22Rv1 (cell line): ENCODE results near the gene CALU.

Source experiments
- H3K27ac ChIP-seq: fragments of 450-650 bp; 2 replicates; pipeline ENCODE4 v1.5.1; 2017
- CTCF ChIP-seq: fragments of 450-650 bp; IDR thresholded peaks from 2 replicates; pipeline ENCODE4 v1.5.1; 2017; ENCODE audit warnings: mild to moderate bottlenecking
- ZFX ChIP-seq: fragments of 450-650 bp; IDR thresholded peaks from 2 replicates; pipeline ENCODE4 v1.6.1; 2017; ENCODE audit warnings: antibody characterized with exemption, borderline replicate concordance

The CALU gene

GRCh38 chr7:128708824-128709223, 30.3 kb upstream of the CALU start:
- no peak for TF ChIP-seq CTCF
- no peak for TF ChIP-seq ZFX

DNA sequence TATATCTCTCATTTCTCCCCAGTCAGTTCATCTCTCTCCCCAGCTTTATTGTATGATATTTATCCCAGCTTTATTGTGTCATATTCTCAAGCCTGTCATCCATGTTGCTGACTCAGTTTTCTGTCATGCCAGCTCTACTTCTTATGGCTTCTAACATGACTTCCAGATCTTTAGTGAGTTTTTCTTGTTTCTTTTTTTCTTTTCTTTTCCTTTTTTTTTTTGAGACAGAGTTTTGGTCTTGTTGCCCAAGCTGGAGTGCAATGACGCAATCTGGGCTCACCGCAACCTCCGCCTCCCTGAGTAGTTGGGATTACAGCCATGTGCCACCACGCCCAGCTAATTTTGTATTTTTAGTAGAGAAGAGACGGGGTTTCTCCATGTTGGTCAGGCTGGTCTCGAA, 28.7 kb upstream of the CALU start:
- H3K27ac ChIP-seq: no peak overlapping the region
- TF ChIP-seq CTCF (no peak), ZFX (no peak)

More at GRCh38 chr7:128708824-128709223, 30.3 kb upstream of the CALU start:
- H3K27ac ChIP-seq: no peak overlapping the region

GRCh38 chr7:128713794-128714193, 25.4 kb upstream of the CALU start:
- no peak overlapping the region for H3K27ac ChIP-seq
- TF ChIP-seq CTCF (no peak), ZFX (no peak)

GRCh38 chr7:128714701-128715495, 24.3 kb upstream of the CALU start:
- TF ChIP-seq ZFX (no peak), CTCF (no peak)
- H3K27ac ChIP-seq: no peak overlapping the region

DNA sequence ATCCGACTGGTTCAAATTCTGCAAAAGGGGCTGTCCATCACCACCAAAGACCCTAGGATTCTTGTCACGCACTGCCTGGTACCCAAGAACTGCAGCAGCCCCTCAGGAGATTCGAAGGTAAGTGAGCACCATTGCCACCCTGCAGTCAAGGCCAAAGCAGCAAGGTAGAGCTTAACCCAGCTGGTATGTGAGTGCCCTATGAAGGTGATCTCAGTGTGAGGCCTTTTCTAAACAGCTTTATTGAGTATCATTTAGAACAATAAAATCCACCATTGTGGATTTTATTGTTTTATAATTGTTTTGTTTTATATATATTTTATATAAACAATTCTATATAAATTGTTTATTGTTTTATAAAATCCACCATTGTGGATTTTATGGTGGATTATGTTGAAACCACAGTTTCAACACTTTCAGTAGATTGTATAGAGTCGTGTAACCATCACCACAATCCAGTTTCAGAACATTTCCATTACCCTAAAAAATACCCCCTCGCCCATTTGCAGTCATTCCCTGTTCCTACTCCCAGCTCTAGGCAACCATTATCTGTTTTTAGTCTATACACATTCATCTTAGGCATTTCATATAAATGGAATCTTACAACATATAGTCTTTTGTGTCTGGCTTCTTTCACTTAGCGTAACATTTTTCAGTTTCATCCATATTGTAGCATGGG, 20.1 kb upstream of the CALU start:
- no peak overlapping the region for H3K27ac ChIP-seq
- TF ChIP-seq ZFX (no peak), CTCF (no peak)

GRCh38 chr7:128721376-128721775, 17.8 kb upstream of the CALU start:
- H3K27ac ChIP-seq: no peak overlapping the region
- TF ChIP-seq ZFX (no peak), CTCF (no peak)

DNA sequence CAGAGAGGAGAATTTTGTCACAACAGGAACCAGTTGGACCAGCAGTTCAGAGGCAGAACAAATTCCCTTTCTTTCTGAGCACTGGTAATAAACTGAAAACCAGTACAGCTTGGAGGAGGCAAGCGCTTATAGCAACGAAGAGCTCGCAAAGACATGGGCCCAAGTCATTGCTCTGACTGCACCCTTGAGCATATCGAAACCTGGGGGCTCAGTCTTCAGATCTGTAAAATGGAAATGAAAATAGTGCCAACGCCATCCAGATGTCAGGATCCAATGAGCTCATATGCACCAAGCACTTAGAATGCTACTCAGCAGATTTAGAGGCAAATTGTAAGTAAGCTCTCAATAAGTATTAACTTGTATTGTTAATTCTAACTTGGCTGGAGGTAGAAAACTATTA, 14.4 kb upstream of the CALU start:
- H3K27ac ChIP-seq: no peak overlapping the region
- TF ChIP-seq ZFX (no peak), CTCF (no peak)
